Ishikawa (cell line): ENCODE data around the gene CCT6B.

ENCODE experiments used
- CEBPB ChIP-seq: IDR thresholded peaks from 2 replicates; pipeline ENCODE4 v1.6.1; 2012
- EGR1 ChIP-seq: IDR thresholded peaks from 2 replicates; pipeline ENCODE4 v1.6.1; 2012
- EP300 ChIP-seq: IDR thresholded peaks from 2 replicates; pipeline ENCODE4 v1.6.1; 2012; ENCODE audit warnings: borderline replicate concordance
- FOXM1 ChIP-seq: IDR thresholded peaks from 2 replicates; pipeline ENCODE4 v1.6.1; 2012; ENCODE audit warnings: low read depth, borderline replicate concordance
- NFIC ChIP-seq: IDR thresholded peaks from 2 replicates; pipeline ENCODE4 v1.6.1; 2012
- RAD21 ChIP-seq: IDR thresholded peaks from 2 replicates; pipeline ENCODE4 v1.6.1; 2012; ENCODE audit warnings: low read depth
- TAF1 ChIP-seq: IDR thresholded peaks from 2 replicates; pipeline ENCODE4 v1.6.1; 2012; ENCODE audit warnings: low read depth, mild to moderate bottlenecking
- TCF12 ChIP-seq: IDR thresholded peaks from 2 replicates; pipeline ENCODE4 v1.6.1; 2012; ENCODE audit warnings: low read depth
- TEAD4 ChIP-seq: IDR thresholded peaks from 2 replicates; pipeline ENCODE4 v1.6.1; 2012
- TF ChIP-seq, protein P1 (sequence below): IDR thresholded peaks from 2 replicates; pipeline ENCODE4 v1.6.1; 2012
- TF ChIP-seq, protein P2 (sequence below): IDR thresholded peaks from 2 replicates; pipeline ENCODE4 v1.6.1; 2012; ENCODE audit warnings: low read depth, mild to moderate bottlenecking
- TF ChIP-seq, protein P3 (sequence below): IDR thresholded peaks from 2 replicates; pipeline ENCODE4 v1.6.1; 2012

DNA sequence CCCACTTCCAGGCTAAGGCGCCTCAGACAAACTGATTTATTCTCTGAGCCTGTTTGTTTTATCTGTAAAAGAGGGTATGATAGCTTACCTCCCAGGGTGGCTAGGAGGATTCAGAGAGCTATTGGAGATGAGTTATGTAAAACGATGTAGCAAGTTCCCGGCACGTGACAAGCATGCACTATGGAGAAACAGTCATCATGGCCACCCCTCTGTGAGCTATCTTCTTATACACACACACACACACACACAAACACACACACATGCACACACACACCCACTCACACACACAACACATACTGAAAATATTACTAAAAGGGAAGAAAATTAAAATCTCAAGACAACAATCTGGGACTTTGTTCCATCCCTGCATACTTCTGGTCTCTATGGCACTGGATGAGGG is 66.3 kb downstream of the CCT6B start:
- no peak for TF ChIP-seq TEAD4
- no peak for TF ChIP-seq EP300
- TF ChIP-seq FOXM1, result no peak
- no peak for TF ChIP-seq NFIC
- TF ChIP-seq, protein P1, sequence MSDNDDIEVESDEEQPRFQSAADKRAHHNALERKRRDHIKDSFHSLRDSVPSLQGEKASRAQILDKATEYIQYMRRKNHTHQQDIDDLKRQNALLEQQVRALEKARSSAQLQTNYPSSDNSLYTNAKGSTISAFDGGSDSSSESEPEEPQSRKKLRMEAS, result no peak
- no peak for TF ChIP-seq TCF12
- no peak for TF ChIP-seq CEBPB
- TF ChIP-seq, protein P2, sequence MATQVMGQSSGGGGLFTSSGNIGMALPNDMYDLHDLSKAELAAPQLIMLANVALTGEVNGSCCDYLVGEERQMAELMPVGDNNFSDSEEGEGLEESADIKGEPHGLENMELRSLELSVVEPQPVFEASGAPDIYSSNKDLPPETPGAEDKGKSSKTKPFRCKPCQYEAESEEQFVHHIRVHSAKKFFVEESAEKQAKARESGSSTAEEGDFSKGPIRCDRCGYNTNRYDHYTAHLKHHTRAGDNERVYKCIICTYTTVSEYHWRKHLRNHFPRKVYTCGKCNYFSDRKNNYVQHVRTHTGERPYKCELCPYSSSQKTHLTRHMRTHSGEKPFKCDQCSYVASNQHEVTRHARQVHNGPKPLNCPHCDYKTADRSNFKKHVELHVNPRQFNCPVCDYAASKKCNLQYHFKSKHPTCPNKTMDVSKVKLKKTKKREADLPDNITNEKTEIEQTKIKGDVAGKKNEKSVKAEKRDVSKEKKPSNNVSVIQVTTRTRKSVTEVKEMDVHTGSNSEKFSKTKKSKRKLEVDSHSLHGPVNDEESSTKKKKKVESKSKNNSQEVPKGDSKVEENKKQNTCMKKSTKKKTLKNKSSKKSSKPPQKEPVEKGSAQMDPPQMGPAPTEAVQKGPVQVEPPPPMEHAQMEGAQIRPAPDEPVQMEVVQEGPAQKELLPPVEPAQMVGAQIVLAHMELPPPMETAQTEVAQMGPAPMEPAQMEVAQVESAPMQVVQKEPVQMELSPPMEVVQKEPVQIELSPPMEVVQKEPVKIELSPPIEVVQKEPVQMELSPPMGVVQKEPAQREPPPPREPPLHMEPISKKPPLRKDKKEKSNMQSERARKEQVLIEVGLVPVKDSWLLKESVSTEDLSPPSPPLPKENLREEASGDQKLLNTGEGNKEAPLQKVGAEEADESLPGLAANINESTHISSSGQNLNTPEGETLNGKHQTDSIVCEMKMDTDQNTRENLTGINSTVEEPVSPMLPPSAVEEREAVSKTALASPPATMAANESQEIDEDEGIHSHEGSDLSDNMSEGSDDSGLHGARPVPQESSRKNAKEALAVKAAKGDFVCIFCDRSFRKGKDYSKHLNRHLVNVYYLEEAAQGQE, result no peak
- no peak for TF ChIP-seq EGR1
- TF ChIP-seq, protein P3, sequence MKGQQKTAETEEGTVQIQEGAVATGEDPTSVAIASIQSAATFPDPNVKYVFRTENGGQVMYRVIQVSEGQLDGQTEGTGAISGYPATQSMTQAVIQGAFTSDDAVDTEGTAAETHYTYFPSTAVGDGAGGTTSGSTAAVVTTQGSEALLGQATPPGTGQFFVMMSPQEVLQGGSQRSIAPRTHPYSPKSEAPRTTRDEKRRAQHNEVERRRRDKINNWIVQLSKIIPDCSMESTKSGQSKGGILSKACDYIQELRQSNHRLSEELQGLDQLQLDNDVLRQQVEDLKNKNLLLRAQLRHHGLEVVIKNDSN, result no peak
- no peak for TF ChIP-seq RAD21
- TF ChIP-seq TAF1, result no peak
